H1 (cell line): ENCODE results near the gene CTSV. TPM values are rescaled to one million over a fixed set of nuclear protein-coding genes. Genes with fewer than 3 reads are reported as not detected.

Source experiments
- CTCF ChIA-PET: fragments of 300-600 bp; sonication (Branson Sonifier 250); formaldehyde crosslinking; loops from one replicate; lab custom pipeline; 2021; ENCODE audit not compliant: partially characterized antibody; lab: Charles Lee
- POLR2A ChIA-PET: fragments of 300-600 bp; sonication (Branson Sonifier 250); formaldehyde crosslinking; loops from one replicate; lab custom pipeline; 2021; ENCODE audit warnings: inconsistent platforms; ENCODE audit not compliant: partially characterized antibody; lab: Charles Lee
- DNase-seq, 2 experiments: peaks; one replicate each; pipeline versions ENCODE4 v3.0.0 to v3.0.0-alpha.2; 2010 to 2022; ENCODE audit warnings: low spot score in 2 of 2, low read depth in 1 of 2, mixed read lengths in 1 of 2
- FAIRE-seq: peaks from 2 replicates; lab custom pipeline; 2011; peaks lifted over from hg19 to GRCh38; lab: Jason Lieb, UNC
- H2AFZ ChIP-seq: 2 replicates; pipeline ENCODE4 v1.8.1; 2012; ENCODE audit warnings: low read length, inconsistent platforms
- H2AK5ac ChIP-seq: 2 replicates; pipeline ENCODE4 v1.6.1; 2013; ENCODE audit warnings: low read depth, low read length
- H2BK120ac ChIP-seq: replicated peaks from 2 replicates; pipeline ENCODE3; 2013; ENCODE audit warnings: low read depth, low read length, inconsistent platforms
- H2BK12ac ChIP-seq: 2 replicates; pipeline ENCODE4 v1.6.1; 2013; ENCODE audit warnings: low read depth, low read length
- H2BK15ac ChIP-seq: 2 replicates; pipeline ENCODE4 v1.6.1; 2013; ENCODE audit warnings: low read length
- H2BK20ac ChIP-seq: 2 replicates; pipeline ENCODE4 v1.6.1; 2013; ENCODE audit warnings: low read length
- H2BK5ac ChIP-seq: 2 replicates; pipeline ENCODE4 v1.6.1; 2013; ENCODE audit warnings: low read depth, low read length
- H3K14ac ChIP-seq: 2 replicates; pipeline ENCODE4 v1.6.1; 2013; ENCODE audit warnings: inconsistent platforms; ENCODE audit not compliant: insufficient read length
- H3K18ac ChIP-seq: 2 replicates; pipeline ENCODE4 v1.6.1; 2013; ENCODE audit warnings: low read length; ENCODE audit errors: extremely low read depth
- H3K23ac ChIP-seq: 2 replicates; pipeline ENCODE4 v1.6.1; 2013; ENCODE audit warnings: inconsistent platforms; ENCODE audit not compliant: insufficient read length
- H3K23me2 ChIP-seq: 2 replicates; pipeline ENCODE4 v1.6.1; 2013; ENCODE audit warnings: low read depth, low read length
- H3K27ac ChIP-seq: 2 replicates; pipeline ENCODE4 v1.6.1; 2011; ENCODE audit warnings: low read depth, low read length, inconsistent platforms
- H3K27me3 ChIP-seq, 4 experiments: replicated peaks in 1 of 4; 1 replicate in 1 of 4; 2 replicates in 3 of 4; pipeline versions ENCODE4 v1.6.1 to v1.8.1; 2011 to 2013; ENCODE audit warnings: low read length in 3 of 4, mild to moderate bottlenecking in 3 of 4, inconsistent platforms in 2 of 4, mixed read lengths in 2 of 4, moderate library complexity in 1 of 4; ENCODE audit not compliant: control insufficient read depth in 3 of 4, insufficient read depth in 3 of 4; ENCODE audit errors: extremely low read depth in 1 of 4
- H3K36me3 ChIP-seq, 4 experiments: 2 replicates each; pipeline versions ENCODE4 v1.6.1 to v1.8.1; 2011 to 2013; ENCODE audit warnings: mild to moderate bottlenecking in 4 of 4, low read length in 3 of 4, moderate library complexity in 2 of 4, control low read depth in 1 of 4, inconsistent platforms in 1 of 4; ENCODE audit not compliant: insufficient read depth in 4 of 4, control insufficient read depth in 2 of 4
- H3K4ac ChIP-seq: replicated peaks from 2 replicates; pipeline ENCODE3; 2013; ENCODE audit warnings: low read length, low read depth, mixed read lengths, inconsistent platforms; ENCODE audit not compliant: insufficient read length
- H3K4me1 ChIP-seq, 4 experiments: replicated peaks in 1 of 4; 1 replicate in 1 of 4; 2 replicates in 3 of 4; pipeline versions ENCODE4 v1.6.1 to v1.8.1; 2011 to 2013; ENCODE audit warnings: low read length in 3 of 4, inconsistent platforms in 2 of 4, mixed read lengths in 1 of 4; ENCODE audit not compliant: insufficient read depth in 4 of 4, control insufficient read depth in 3 of 4
- H3K4me2 ChIP-seq, 2 experiments: 2 replicates each; pipeline versions ENCODE4 v1.6.1 to v1.8.1; 2011 to 2013; ENCODE audit warnings: low read depth in 2 of 2, low read length in 2 of 2, control low read depth in 1 of 2, inconsistent platforms in 1 of 2, mild to moderate bottlenecking in 1 of 2; ENCODE audit not compliant: insufficient read depth in 1 of 2
- H3K4me3 ChIP-seq, 4 experiments: fragments of 200-600, 300-600 bp in 1 of 4; sonication (generic), shearing (Covaris generic), sonication (Bioruptor Twin) in 1 of 4; 2 replicates each; pipeline versions ENCODE4 v1.5.1 to v1.8.1; 2011 to 2016; ENCODE audit warnings: low read length in 4 of 4, low read depth in 3 of 4, control low read depth in 2 of 4, inconsistent platforms in 2 of 4, mild to moderate bottlenecking in 2 of 4, mixed read lengths in 1 of 4, moderate library complexity in 1 of 4; ENCODE audit not compliant: insufficient read depth in 2 of 4; ENCODE audit errors: extremely low read depth in 1 of 4
- H3K56ac ChIP-seq: replicated peaks from 2 replicates; pipeline ENCODE3; 2013; ENCODE audit warnings: low read depth, mild to moderate bottlenecking, mixed read lengths, low read length, inconsistent platforms; ENCODE audit not compliant: insufficient read length
- H3K79me1 ChIP-seq: 2 replicates; pipeline ENCODE4 v1.6.1; 2013; ENCODE audit warnings: low read depth, low read length, control low read depth
- H3K79me2 ChIP-seq, 2 experiments: 2 replicates each; pipeline versions ENCODE4 v1.6.1 to v1.8.1; 2012 to 2013; ENCODE audit warnings: low read length in 2 of 2, mild to moderate bottlenecking in 2 of 2, inconsistent platforms in 1 of 2; ENCODE audit not compliant: insufficient read depth in 2 of 2, control insufficient read depth in 1 of 2
- H3K9ac ChIP-seq, 4 experiments: replicated peaks in 1 of 4; 1 replicate in 1 of 4; 2 replicates in 3 of 4; pipeline versions ENCODE4 v1.6.1 to v1.8.1; 2011 to 2013; ENCODE audit warnings: low read depth in 3 of 4, low read length in 3 of 4, control low read depth in 2 of 4, mild to moderate bottlenecking in 2 of 4, moderate library complexity in 2 of 4, inconsistent platforms in 1 of 4; ENCODE audit errors: extremely low read depth in 1 of 4
- H3K9me3 ChIP-seq, 2 experiments: 2 replicates each; pipeline versions ENCODE4 v1.6.1 to v1.8.1; 2012 to 2013; ENCODE audit warnings: mild to moderate bottlenecking in 2 of 2, moderate library complexity in 2 of 2, control low read depth in 1 of 2, inconsistent platforms in 1 of 2, low read depth in 1 of 2, low read length in 1 of 2, mixed read lengths in 1 of 2; ENCODE audit not compliant: insufficient read depth in 2 of 2
- H4K20me1 ChIP-seq, 2 experiments: replicated peaks in 1 of 2; 2 replicates each; pipeline versions ENCODE3 to v1.8.1; 2011 to 2013; ENCODE audit warnings: inconsistent platforms in 2 of 2, low read length in 2 of 2, mild to moderate bottlenecking in 1 of 2; ENCODE audit not compliant: insufficient read depth in 2 of 2, control insufficient read depth in 1 of 2
- H4K5ac ChIP-seq: 2 replicates; pipeline ENCODE4 v1.6.1; 2013; ENCODE audit warnings: low read length, low read depth, mixed read lengths, inconsistent platforms; ENCODE audit not compliant: insufficient read length
- H4K8ac ChIP-seq: 2 replicates; pipeline ENCODE4 v1.8.0; 2013; ENCODE audit warnings: mild to moderate bottlenecking, moderate library complexity, low read length, inconsistent platforms; ENCODE audit not compliant: insufficient read depth; ENCODE audit errors: extremely low read depth
- H4K91ac ChIP-seq: replicated peaks from 2 replicates; pipeline ENCODE3; 2013; ENCODE audit warnings: low read length, mixed read lengths, inconsistent platforms; ENCODE audit not compliant: insufficient read length
- BCL11A ChIP-seq, 2 experiments: IDR thresholded peaks; one replicate each; pipeline ENCODE4 v1.6.1; 2011; ENCODE audit warnings: low read depth in 2 of 2, low read length in 2 of 2, mild to moderate bottlenecking in 2 of 2
- CBX8 ChIP-seq: fragments of 300-800, 300-1000 bp; sonication (generic); IDR thresholded peaks from 2 replicates; pipeline ENCODE4 v1.7.1; 2016; ENCODE audit warnings: low read depth, low read length, borderline replicate concordance
- CEBPB ChIP-seq: IDR thresholded peaks from 2 replicates; pipeline ENCODE4 v1.6.1; 2012; ENCODE audit warnings: low read depth, low read length
- EZH2 ChIP-seq: fragments of 200-600 bp; sonication (generic); IDR thresholded peaks from 2 replicates; pipeline ENCODE4 v1.7.1; 2012; ENCODE audit warnings: low read depth, mild to moderate bottlenecking, moderate library complexity, low read length, inconsistent platforms; ENCODE audit not compliant: severe bottlenecking
- JUND ChIP-seq: IDR thresholded peaks from 2 replicates; pipeline ENCODE4 v1.6.1; 2011; ENCODE audit warnings: mild to moderate bottlenecking, improper control_type of control experiment, low read length
- KDM5A ChIP-seq: fragments of 200-600 bp; IDR thresholded peaks from 2 replicates; pipeline ENCODE4 v1.7.1; 2012; ENCODE audit warnings: mild to moderate bottlenecking, low read length, inconsistent platforms, mixed read lengths
- RBBP5 ChIP-seq: IDR thresholded peaks from 2 replicates; pipeline ENCODE4 v1.7.1; 2012; ENCODE audit warnings: low read depth, mild to moderate bottlenecking, inconsistent platforms, low read length, moderate library complexity, borderline replicate concordance
- SRF ChIP-seq: IDR thresholded peaks from 2 replicates; pipeline ENCODE4 v1.6.1; 2011; ENCODE audit warnings: mild to moderate bottlenecking, low read depth, low read length, moderate library complexity
- TAF1 ChIP-seq: IDR thresholded peaks from 2 replicates; pipeline ENCODE4 v1.6.1; 2011; ENCODE audit warnings: mild to moderate bottlenecking, low read depth, low read length
- TBP ChIP-seq: IDR thresholded peaks from 2 replicates; pipeline ENCODE4 v1.6.1; 2011; ENCODE audit warnings: low read depth, low read length, improper control_type of control experiment
- WGBS, 2 experiments: shearing (Covaris generic) in 1 of 2; methylation state at CpG; one replicate each; pipeline versions ENCODE4 v1.1.6 to v1.1.7; 2013 to 2015; ENCODE audit warnings: low lambda C conversion rate in 2 of 2, mixed read lengths in 2 of 2, inconsistent platforms in 1 of 2, low coverage in 1 of 2, missing lambda C conversion rate in 1 of 2; ENCODE audit not compliant: insufficient replicate concordance in 2 of 2, insufficient coverage in 1 of 2, insufficient read length in 1 of 2; ENCODE audit errors: extremely low coverage in 1 of 2, missing lambda C conversion rate in 1 of 2; 5-methylcytosine and 5-hydroxymethylcytosine counted together
- polyA plus RNA-seq, 7 experiments: library from polyadenylated mRNA; depleted of rRNA in 3 of 7; stranded (reverse) in 5 of 7; unstranded in 2 of 7; fragments of >200 nt in 5 of 7; fragments of 200-250 nt in 2 of 7; gene quantifications; 1 replicate in 5 of 7; 2 replicates in 1 of 7; 4 replicates in 1 of 7; pipeline versions ENCODE4 v1.2.1 to v1.2.3, GENCODE V29; 2011 to 2013; ENCODE audit warnings: missing spikeins in 2 of 7, mixed read lengths in 2 of 7
- total RNA-seq: library from RNA; stranded (reverse); fragmentation: NEBNext Ultra II Directional; extraction: Animal tissue kit (Norgen Biotek cat#: 25700); gene quantifications from 2 replicates; pipeline ENCODE4 v1.2.1, GENCODE V29; 2021

CTSV gene
- total and polyA plus RNA-seq, 2 of the 8 experiments (the other 6 are each of a cell fraction or from before 2014, with no cell fraction given), result 91.0 to 114 TPM

DNA sequence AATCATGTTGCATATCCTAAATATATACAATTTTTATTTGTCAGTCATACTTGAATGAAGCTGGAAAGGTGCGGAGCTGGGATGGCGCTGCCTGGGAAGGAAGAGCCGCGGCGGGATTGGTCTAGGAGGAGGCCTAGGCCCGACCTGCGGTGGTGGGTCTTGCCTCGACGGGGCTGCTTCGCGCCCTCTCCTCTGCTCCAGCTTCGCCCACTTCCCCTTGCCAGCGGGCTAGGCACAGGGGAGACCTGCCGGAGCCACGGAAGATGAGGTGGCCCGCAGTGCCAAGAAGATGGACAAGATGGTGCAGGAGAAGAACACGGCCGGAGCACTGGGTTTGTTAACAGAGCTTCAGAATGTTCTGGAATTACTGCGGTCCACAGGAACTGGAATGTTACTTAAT lies 28.5 kb upstream of the CTSV start:
- DNase-seq, result no peak
- Histone ChIP-seq H2AK5ac (no peak overlapping the region), H3K9ac (no peak overlapping the region), H3K18ac (no peak overlapping the region), H2BK15ac (no peak overlapping the region), H2BK12ac (no peak overlapping the region), H4K8ac (no peak overlapping the region), H3K79me1 (no peaks in the 10 kb centered on the region), H2BK5ac (no peak overlapping the region), H3K56ac (no peak overlapping the region), H3K27ac (no peak overlapping the region), H2BK120ac (no peak overlapping the region), H3K9me3 (no peaks in the 10 kb centered on the region), H3K23me2 (no peaks in the 10 kb centered on the region), H2BK20ac (no peak overlapping the region), H3K36me3 (no peaks in the 10 kb centered on the region), H3K4me3 (no peak overlapping the region), H3K4me2 (no peak overlapping the region), H3K4ac (no peak overlapping the region), H4K91ac (no peak overlapping the region), H3K23ac (no peak overlapping the region), H4K20me1 (no peaks in the 10 kb centered on the region), H3K14ac (no peak overlapping the region), H2AFZ (no peak overlapping the region), H3K4me1 (peaks cover 0 to 2% (median 0%) of the 10 kb centered on the region in 4 experiments; a peak in 1 of 7 replicates), H3K27me3 (no peaks in the 10 kb centered on the region), H3K79me2 (no peaks in the 10 kb centered on the region), H4K5ac (no peak overlapping the region)
- FAIRE-seq, result no peak
- TF ChIP-seq BCL11A (IDR thresholded peaks at IDR 0.05; ENCODE audit: low read depth in 2 of 2, low read length in 2 of 2) (no peak), CBX8 (no peak), EZH2 (no peak), TBP (no peak), TAF1 (no peak), CEBPB (no peak), JUND (no peak), RBBP5 (no peak), KDM5A (no peak), SRF (no peak)
- CTCF ChIA-PET, result interaction anchor here (1.4 kb wide), 1 partner anchor 211 kb away, joined by 3 read pairs; no protein-coding TSS in a partner anchor
- 92% methylated on average over 18 of the region's 19 CpGs; no CpG with 5 or more reads in 1 of the 2 experiments for WGBS, 2 experiments
- POLR2A ChIA-PET, result no interaction called here
